Lung (tissue), 12 donors: ENCODE results near the gene ILKAP. TPM values are rescaled to one million over a fixed set of nuclear protein-coding genes. Genes with fewer than 3 reads are reported as not detected.

Source experiments
- ATAC-seq: fragments of 200-7000 bp; cut with Tn5 transposase; one replicate; pipeline ENCODE4 v1.9.1; 2020; ENCODE audit warnings: moderate number of reproducible peaks; ENCODE audit not compliant: insufficient read depth, low FRiP score
- DNase-seq, 3 donors: peaks; one replicate each; pipeline ENCODE4 v3.0.0-alpha.2; 2013 to 2017
- H3K27ac ChIP-seq, 2 donors: one replicate each; pipeline ENCODE4 v1.5.1; 2013; ENCODE audit warnings: mild to moderate bottlenecking in 2 of 2, moderate library complexity in 2 of 2, control low read depth in 1 of 2, inconsistent platforms in 1 of 2, low read depth in 1 of 2, low read length in 1 of 2
- H3K27me3 ChIP-seq, 3 donors: one replicate each; pipeline ENCODE4 v1.5.1; 2013; ENCODE audit warnings: low read length in 2 of 3; ENCODE audit not compliant: control insufficient read depth in 3 of 3, insufficient read depth in 3 of 3
- H3K36me3 ChIP-seq, 4 donors: one replicate each; pipeline ENCODE4 v1.5.1; 2013; ENCODE audit warnings: low read length in 4 of 4, mild to moderate bottlenecking in 1 of 4, moderate library complexity in 1 of 4; ENCODE audit not compliant: control insufficient read depth in 4 of 4, insufficient read depth in 4 of 4
- H3K4me1 ChIP-seq, 5 donors: one replicate each; pipeline ENCODE4 v1.5.1; 2013; ENCODE audit warnings: low read length in 5 of 5, mild to moderate bottlenecking in 2 of 5, moderate library complexity in 1 of 5; ENCODE audit not compliant: control insufficient read depth in 5 of 5, insufficient read depth in 5 of 5
- H3K4me3 ChIP-seq: one replicate; pipeline ENCODE4 v1.5.1; 2013; ENCODE audit warnings: mild to moderate bottlenecking, control low read depth, moderate library complexity
- H3K9ac ChIP-seq, 2 donors: one replicate each; pipeline ENCODE4 v1.5.1; 2013; ENCODE audit warnings: low read length in 2 of 2, control low read depth in 1 of 2; ENCODE audit not compliant: insufficient read depth in 1 of 2
- H3K9me3 ChIP-seq, 4 donors: one replicate each; pipeline ENCODE4 v1.5.1; 2013; ENCODE audit warnings: low read length in 3 of 4, mild to moderate bottlenecking in 1 of 4, moderate library complexity in 1 of 4; ENCODE audit not compliant: control insufficient read depth in 4 of 4, insufficient read depth in 3 of 4
- WGBS, 2 donors: extraction: QIAGEN DNeasy Blood & Tissue Kit; methylation state at CpG; one replicate each; pipeline ENCODE4 v1.1.7; 2013; 5-methylcytosine and 5-hydroxymethylcytosine counted together
- polyA plus RNA-seq, 2 donors: library from polyadenylated mRNA; stranded (reverse); fragments of 200-250 nt; gene quantifications; one replicate each; pipeline ENCODE4 v1.2.1, GENCODE V29; 2013
- total RNA-seq, 2 donors: library from RNA; depleted of rRNA in 1 of 2; stranded (reverse); fragments of >200 nt in 1 of 2; gene quantifications; one replicate each; pipeline ENCODE4 v1.2.1, GENCODE V29; 2014 to 2021
- TF ChIP-seq, protein P1 (sequence below): IDR thresholded peaks from 2 replicates; pipeline ENCODE4 v1.5.1; 2012; ENCODE audit warnings: mild to moderate bottlenecking; ENCODE audit errors: control extremely low read depth, extremely low read depth
- donor health status: control.
- donor health status: control.
- donor health status: Bipolar disorder and iron deficiency.
- donor health status: healthy.
- donor health status: DM: yes; HTN: yes; CAD: no.

ILKAP gene
- total and polyA plus RNA-seq, 4 donors = 35.0 to 52.0 (median 42.1) TPM

DNA sequence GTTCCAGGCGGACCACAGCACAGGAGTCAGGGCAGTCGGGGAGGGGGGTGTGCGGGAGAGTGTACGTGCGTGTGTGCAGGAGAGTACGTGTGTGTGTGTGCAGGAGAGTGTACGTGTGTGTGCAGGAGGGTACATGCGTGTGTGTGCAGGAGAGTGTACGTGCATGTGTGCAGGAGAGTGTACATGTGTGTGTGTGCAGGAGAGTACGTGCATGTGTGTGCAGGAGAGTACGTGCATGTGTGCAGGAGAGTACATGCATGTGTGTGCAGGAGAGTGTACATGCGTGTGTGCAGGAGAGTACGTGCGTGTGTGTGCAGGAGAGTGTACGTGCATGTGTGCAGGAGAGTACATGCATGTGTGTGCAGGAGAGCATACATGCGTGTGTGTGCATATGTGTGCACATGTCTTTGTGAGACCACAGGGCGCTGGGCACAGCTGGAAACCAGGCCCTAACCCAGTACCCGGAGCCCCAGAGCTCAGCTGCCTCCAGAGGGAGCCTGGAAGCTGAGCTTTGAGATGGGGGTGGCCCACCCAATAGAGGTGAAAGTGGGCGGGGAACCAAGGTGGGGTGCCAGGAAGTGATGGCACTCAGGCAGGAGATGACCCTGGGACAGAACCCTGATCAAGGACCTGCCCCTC, 78.9 kb downstream of the ILKAP start:
- no peak overlapping the region for H3K4me3 ChIP-seq
- TF ChIP-seq, protein P1, sequence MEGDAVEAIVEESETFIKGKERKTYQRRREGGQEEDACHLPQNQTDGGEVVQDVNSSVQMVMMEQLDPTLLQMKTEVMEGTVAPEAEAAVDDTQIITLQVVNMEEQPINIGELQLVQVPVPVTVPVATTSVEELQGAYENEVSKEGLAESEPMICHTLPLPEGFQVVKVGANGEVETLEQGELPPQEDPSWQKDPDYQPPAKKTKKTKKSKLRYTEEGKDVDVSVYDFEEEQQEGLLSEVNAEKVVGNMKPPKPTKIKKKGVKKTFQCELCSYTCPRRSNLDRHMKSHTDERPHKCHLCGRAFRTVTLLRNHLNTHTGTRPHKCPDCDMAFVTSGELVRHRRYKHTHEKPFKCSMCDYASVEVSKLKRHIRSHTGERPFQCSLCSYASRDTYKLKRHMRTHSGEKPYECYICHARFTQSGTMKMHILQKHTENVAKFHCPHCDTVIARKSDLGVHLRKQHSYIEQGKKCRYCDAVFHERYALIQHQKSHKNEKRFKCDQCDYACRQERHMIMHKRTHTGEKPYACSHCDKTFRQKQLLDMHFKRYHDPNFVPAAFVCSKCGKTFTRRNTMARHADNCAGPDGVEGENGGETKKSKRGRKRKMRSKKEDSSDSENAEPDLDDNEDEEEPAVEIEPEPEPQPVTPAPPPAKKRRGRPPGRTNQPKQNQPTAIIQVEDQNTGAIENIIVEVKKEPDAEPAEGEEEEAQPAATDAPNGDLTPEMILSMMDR = no peak
- H3K4me1 ChIP-seq = peaks cover 0 to 20% (median 4%) of the 10 kb centered on the region in 5 donors
- H3K36me3 ChIP-seq = no peaks in the 10 kb centered on the region
- WGBS, 2 donors = 93 to 95% methylated on average over 19 of the region's 19 CpGs
- DNase-seq = no peak
- no peak overlapping the region for H3K27ac ChIP-seq
- H3K9ac ChIP-seq = no peak overlapping the region
- H3K9me3 ChIP-seq = peaks cover 0 to 3% (median 0%) of the 10 kb centered on the region in 4 donors
- H3K27me3 ChIP-seq = no peaks in the 10 kb centered on the region
- ATAC-seq = no peak

DNA sequence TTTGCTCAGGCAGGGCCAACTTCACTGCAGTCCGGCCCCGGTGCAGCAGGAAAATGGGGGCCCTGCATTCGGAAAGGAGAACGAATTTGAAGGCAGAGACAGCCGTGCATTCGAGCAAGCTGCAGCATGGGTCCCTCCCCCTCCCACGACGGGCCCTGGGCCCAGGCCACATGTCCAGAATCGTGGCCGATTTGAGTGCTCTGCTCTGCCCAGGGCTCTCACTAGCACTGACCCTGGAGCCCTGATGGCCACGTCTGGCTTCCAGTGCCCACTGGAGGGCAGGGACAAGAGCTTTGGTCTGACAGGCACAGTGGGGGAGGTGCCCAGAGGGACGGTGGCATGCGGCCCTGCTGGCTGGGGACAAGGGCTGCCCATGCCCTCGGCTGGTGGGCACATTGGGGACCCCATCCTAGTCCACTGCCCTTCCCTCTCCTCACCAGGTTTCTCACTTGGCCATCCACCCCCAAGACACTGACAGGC, 79.5 kb downstream of the ILKAP start:
- no peak for ATAC-seq
- peaks cover 0 to 3% (median 0%) of the 10 kb centered on the region in 4 donors for H3K9me3 ChIP-seq
- TF ChIP-seq, protein P1 = no peak
- no peak for DNase-seq
- no peak overlapping the region for H3K9ac ChIP-seq
- no peaks in the 10 kb centered on the region for H3K36me3 ChIP-seq
- H3K4me3 ChIP-seq = no peak overlapping the region
- H3K27me3 ChIP-seq = no peaks in the 10 kb centered on the region
- H3K4me1 ChIP-seq = peaks cover 0 to 20% (median 4%) of the 10 kb centered on the region in 5 donors
- WGBS, 2 donors = 79 to 80% methylated on average over 14 of the region's 14 CpGs
- H3K27ac ChIP-seq = no peak overlapping the region

DNA sequence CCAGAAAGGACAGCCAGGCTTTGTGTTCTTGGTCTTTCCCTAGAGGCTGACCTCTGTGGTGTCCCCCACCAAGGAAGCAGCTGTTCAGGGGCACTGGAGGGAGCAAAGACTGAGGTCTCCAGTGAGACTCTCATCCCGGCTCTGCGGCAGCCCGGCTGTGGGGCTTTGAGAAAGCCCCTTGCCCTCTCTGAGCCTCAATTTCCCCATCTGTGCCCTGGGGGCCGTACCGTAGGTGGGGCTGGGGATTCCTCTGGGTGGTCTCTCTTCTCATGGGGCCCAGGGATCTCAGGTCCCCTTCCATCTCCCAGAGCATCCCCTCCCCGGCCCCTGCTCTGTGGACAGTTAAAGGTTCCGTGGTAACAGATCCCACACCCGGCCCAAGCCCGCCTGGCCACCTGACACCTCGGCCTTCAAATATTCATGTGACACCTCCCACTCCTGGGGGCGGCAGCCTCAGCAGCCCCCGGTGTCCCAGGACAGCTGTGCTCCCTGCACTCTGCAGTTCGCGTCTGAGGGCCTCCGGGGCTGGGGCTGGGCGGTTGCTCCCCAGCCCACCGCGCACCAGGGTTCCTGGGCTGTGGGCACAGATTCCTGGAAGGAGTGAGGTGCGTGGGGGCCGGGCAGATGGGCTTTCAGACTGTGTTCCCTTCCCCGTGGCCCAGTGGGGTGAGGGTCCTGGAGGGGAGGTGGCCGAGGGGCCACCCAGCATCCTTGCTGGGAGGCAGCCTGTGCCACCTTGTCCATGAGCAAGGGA, 80.1 kb downstream of the ILKAP start:
- H3K27ac ChIP-seq = no peak overlapping the region
- H3K9me3 ChIP-seq = peaks cover 0 to 3% (median 0%) of the 10 kb centered on the region in 4 donors
- WGBS, 2 donors = 78 to 87% methylated on average over 22 of the region's 22 CpGs
- ATAC-seq = no peak
- TF ChIP-seq, protein P1 = no peak
- no peak for DNase-seq
- no peaks in the 10 kb centered on the region for H3K36me3 ChIP-seq
- H3K4me3 ChIP-seq = no peak overlapping the region
- H3K9ac ChIP-seq = no peak overlapping the region
- peaks cover 0 to 5% (median 0%) of the 10 kb centered on the region in 3 donors for H3K27me3 ChIP-seq
- peaks cover 0 to 18% (median 4%) of the 10 kb centered on the region in 5 donors for H3K4me1 ChIP-seq
